Measurements from ENCODE around the gene MYT1.

Gene MYT1

GRCh38 chr20:64154590-64155257 lies 9.5 kb upstream of the MYT1 start:
- DNase-seq (ENCODE audit: low spot score): no peak
- Histone ChIP-seq H3K9ac (ENCODE audit: low read depth, low read length, poor library complexity) (no peak overlapping the region), H3K27me3 (ENCODE audit: control insufficient read depth in 3 of 3, insufficient read depth in 3 of 3, low read depth in 1 of 3, low read length in 3 of 3) (peaks cover 0 to 7% (median 0%) of the 10 kb centered on the region in 3 experiments), H2BK5ac (ENCODE audit: low read length) (no peak overlapping the region), H2BK120ac (ENCODE audit: low read depth, low read length) (peak overlapping the region; percentile 65), H2BK15ac (ENCODE audit: low read length) (peak overlapping the region; percentile 19), H3K27ac (replicated peaks; ENCODE audit: low read length) (no peak overlapping the region), H4K91ac (ENCODE audit: low read depth, low read length, poor library complexity) (no peak overlapping the region), H3K4me1 (ENCODE audit: control insufficient read depth in 2 of 2, insufficient read depth in 1 of 2, low read depth in 1 of 2, low read length in 2 of 2) (peaks cover 19 to 37% of the 10 kb centered on the region in 2 donors), H2AK5ac (ENCODE audit: low read depth, low read length) (peak overlapping the region; percentile 89), H3K4me3 (ENCODE audit: low read length in 2 of 2) (no peak overlapping the region), H3K79me1 (ENCODE audit: low read depth, low read length) (peaks cover 3% of the 10 kb centered on the region), H3K4ac (ENCODE audit: low read length) (no peak overlapping the region), H3K18ac (ENCODE audit: low read length) (peak overlapping the region; percentile 70), H3K23ac (ENCODE audit: low read depth, low read length, poor library complexity) (peak overlapping the region; percentile 66), H2AFZ (ENCODE audit: low read length) (no peak overlapping the region), H2BK12ac (ENCODE audit: low read length) (no peak overlapping the region), H4K8ac (ENCODE audit: low read depth, low read length) (no peak overlapping the region), H3K14ac (ENCODE audit: low read length) (peak overlapping the region; percentile 40), H3K9me3 (replicated peaks in 1 of 2; ENCODE audit: control insufficient read depth in 2 of 2, insufficient read depth in 1 of 2, low read depth in 1 of 2, low read length in 2 of 2) (peaks cover 0 to 4% of the 10 kb centered on the region in 2 donors), H3K36me3 (replicated peaks in 1 of 2; ENCODE audit: control insufficient read depth in 2 of 2, insufficient read depth in 2 of 2, low read length in 2 of 2) (no peaks in the 10 kb centered on the region), H3K4me2 (ENCODE audit: insufficient read depth, low read length, poor library complexity, severe bottlenecking) (no peak overlapping the region)
- no CpG with 5 or more reads among the region's 9 CpGs for WGBS, 2 donors (ENCODE audit: extremely low coverage in 2 of 2, insufficient read length in 2 of 2, insufficient replicate concordance in 1 of 2)

GRCh38 chr20:64155258-64156135 lies 8.8 kb upstream of the MYT1 start:
- DNase-seq (ENCODE audit: low spot score): no peak

GRCh38 chr20:64156136-64156885 lies 7.9 kb upstream of the MYT1 start:
- Histone ChIP-seq H2AFZ (ENCODE audit: low read length) (peak overlapping the region; percentile 72), H2BK12ac (ENCODE audit: low read length) (peak overlapping the region; percentile 43), H3K14ac (ENCODE audit: low read length) (peak overlapping the region; percentile 75), H3K27me3 (ENCODE audit: control insufficient read depth in 3 of 3, insufficient read depth in 3 of 3, low read depth in 1 of 3, low read length in 3 of 3) (peaks cover 0 to 21% (median 0%) of the 10 kb centered on the region in 3 experiments), H3K9ac (ENCODE audit: low read depth, low read length, poor library complexity) (peak overlapping the region; percentile 75), H2BK120ac (ENCODE audit: low read depth, low read length) (no peak overlapping the region), H4K8ac (ENCODE audit: low read depth, low read length) (no peak overlapping the region), H2BK15ac (ENCODE audit: low read length) (peak overlapping the region; percentile 30), H3K18ac (ENCODE audit: low read length) (peak overlapping the region; percentile 61), H3K27ac (replicated peaks; ENCODE audit: low read length) (peak overlapping the region; percentile 26), H3K36me3 (replicated peaks in 1 of 2; ENCODE audit: control insufficient read depth in 2 of 2, insufficient read depth in 2 of 2, low read length in 2 of 2) (no peaks in the 10 kb centered on the region), H3K4ac (ENCODE audit: low read length) (no peak overlapping the region), H3K4me2 (ENCODE audit: insufficient read depth, low read length, poor library complexity, severe bottlenecking) (no peak overlapping the region), H3K23ac (ENCODE audit: low read depth, low read length, poor library complexity) (peak overlapping the region; percentile 46), H3K4me3 (ENCODE audit: low read length in 2 of 2) (no peak overlapping the region), H2AK5ac (ENCODE audit: low read depth, low read length) (peak overlapping the region; percentile 95), H3K79me1 (ENCODE audit: low read depth, low read length) (peaks cover 3% of the 10 kb centered on the region), H2BK5ac (ENCODE audit: low read length) (peak overlapping the region; percentile 68), H3K9me3 (replicated peaks in 1 of 2; ENCODE audit: control insufficient read depth in 2 of 2, insufficient read depth in 1 of 2, low read depth in 1 of 2, low read length in 2 of 2) (no peaks in the 10 kb centered on the region), H4K91ac (ENCODE audit: low read depth, low read length, poor library complexity) (no peak overlapping the region), H3K4me1 (ENCODE audit: control insufficient read depth in 2 of 2, insufficient read depth in 1 of 2, low read depth in 1 of 2, low read length in 2 of 2) (peaks cover 34 to 48% of the 10 kb centered on the region in 2 donors)
- no peak for DNase-seq (ENCODE audit: low spot score)
- WGBS, 2 donors (ENCODE audit: extremely low coverage in 2 of 2, insufficient read length in 2 of 2, insufficient replicate concordance in 1 of 2): no CpG with 5 or more reads among the region's 9 CpGs

More at GRCh38 chr20:64155258-64156135, 8.8 kb upstream of the MYT1 start:
- H3K14ac ChIP-seq (ENCODE audit: low read length): peak overlapping the region; percentile 82
- no CpG with 5 or more reads among the region's 22 CpGs for WGBS, 2 donors (ENCODE audit: extremely low coverage in 2 of 2, insufficient read length in 2 of 2, insufficient replicate concordance in 1 of 2)
- H3K9ac ChIP-seq (ENCODE audit: low read depth, low read length, poor library complexity): no peak overlapping the region
- peak overlapping the region; percentile 20 for H2AFZ ChIP-seq (ENCODE audit: low read length)
- H3K79me1 ChIP-seq (ENCODE audit: low read depth, low read length): peaks cover 3% of the 10 kb centered on the region
- H2BK15ac ChIP-seq (ENCODE audit: low read length): peak overlapping the region; percentile 19
- H3K27me3 ChIP-seq (ENCODE audit: control insufficient read depth in 3 of 3, insufficient read depth in 3 of 3, low read depth in 1 of 3, low read length in 3 of 3): peaks cover 0 to 15% (median 0%) of the 10 kb centered on the region in 3 experiments
- no peak overlapping the region for H4K91ac ChIP-seq (ENCODE audit: low read depth, low read length, poor library complexity)
- peak overlapping the region; percentile 66 for H3K23ac ChIP-seq (ENCODE audit: low read depth, low read length, poor library complexity)
- H3K4me2 ChIP-seq (ENCODE audit: insufficient read depth, low read length, poor library complexity, severe bottlenecking): no peak overlapping the region
- H2BK12ac ChIP-seq (ENCODE audit: low read length): peak overlapping the region; percentile 33
- no peak overlapping the region for H3K4ac ChIP-seq (ENCODE audit: low read length)
- no peaks in the 10 kb centered on the region for H3K9me3 ChIP-seq (replicated peaks in 1 of 2; ENCODE audit: control insufficient read depth in 2 of 2, insufficient read depth in 1 of 2, low read depth in 1 of 2, low read length in 2 of 2)
- peak overlapping the region; percentile 65 for H2BK120ac ChIP-seq (ENCODE audit: low read depth, low read length)
- H3K18ac ChIP-seq (ENCODE audit: low read length): no peak overlapping the region
- H2AK5ac ChIP-seq (ENCODE audit: low read depth, low read length): peak overlapping the region; percentile 36
- H3K27ac ChIP-seq (replicated peaks; ENCODE audit: low read length): no peak overlapping the region
- no peak overlapping the region for H3K4me3 ChIP-seq (ENCODE audit: low read length in 2 of 2)
- peaks cover 26 to 45% of the 10 kb centered on the region in 2 donors for H3K4me1 ChIP-seq (ENCODE audit: control insufficient read depth in 2 of 2, insufficient read depth in 1 of 2, low read depth in 1 of 2, low read length in 2 of 2)
- no peaks in the 10 kb centered on the region for H3K36me3 ChIP-seq (replicated peaks in 1 of 2; ENCODE audit: control insufficient read depth in 2 of 2, insufficient read depth in 2 of 2, low read length in 2 of 2)
- peak overlapping the region; percentile 33 for H2BK5ac ChIP-seq (ENCODE audit: low read length)
- H4K8ac ChIP-seq (ENCODE audit: low read depth, low read length): no peak overlapping the region
